HEK293T (cell line): ENCODE measurements around the gene ANO1.

Experiments
- CTCF ChIA-PET: fragments of 350-600 bp; formaldehyde crosslinking; extraction: SDS; loops from one replicate; lab custom pipeline; 2021; ENCODE audit warnings: antibody characterized with exemption, inconsistent platforms; lab: Yijun Ruan, JAX
- POLR2A ChIA-PET: fragments of 350-600 bp; formaldehyde crosslinking; extraction: SDS; loops from one replicate; lab custom pipeline; 2020; ENCODE audit warnings: antibody characterized with exemption, inconsistent platforms; lab: Yijun Ruan, JAX
- DNase-seq: peaks from one replicate; pipeline ENCODE4 v3.0.0; 2012; ENCODE audit warnings: mixed read lengths; ENCODE audit errors: extremely low spot score
- ARNT ChIP-seq: fragments of 450-650 bp; IDR thresholded peaks from 2 replicates; pipeline ENCODE4 v1.6.1; 2017; ENCODE audit warnings: mild to moderate bottlenecking
- BHLHE40 ChIP-seq: fragments of 450-650 bp; IDR thresholded peaks from 2 replicates; pipeline ENCODE4 v1.6.1; 2016; ENCODE audit warnings: mild to moderate bottlenecking, moderate library complexity, borderline replicate concordance
- CTBP1 ChIP-seq: fragments of 450-650 bp; IDR thresholded peaks from 2 replicates; pipeline ENCODE4 v1.6.1; 2016; ENCODE audit warnings: borderline replicate concordance
- ELF4 ChIP-seq: fragments of 450-650 bp; IDR thresholded peaks from 2 replicates; pipeline ENCODE4 v1.6.1; 2017; ENCODE audit warnings: antibody characterized with exemption
- FOXA1 ChIP-seq: fragments of 450-650 bp; IDR thresholded peaks from 2 replicates; pipeline ENCODE4 v1.6.1; 2016; ENCODE audit warnings: mild to moderate bottlenecking
- FOXK2 ChIP-seq: fragments of 450-650 bp; IDR thresholded peaks from 2 replicates; pipeline ENCODE4 v1.6.1; 2016; ENCODE audit warnings: mild to moderate bottlenecking
- FOXM1 ChIP-seq: fragments of 450-650 bp; IDR thresholded peaks from 2 replicates; pipeline ENCODE4 v1.6.1; 2017; ENCODE audit warnings: mild to moderate bottlenecking, borderline replicate concordance
- HDGF ChIP-seq: fragments of 450-650 bp; IDR thresholded peaks from 2 replicates; pipeline ENCODE4 v1.6.1; 2017; ENCODE audit warnings: antibody characterized with exemption, borderline replicate concordance
- L3MBTL2 ChIP-seq: fragments of 450-650 bp; conservative IDR thresholded peaks from 2 replicates; pipeline ENCODE4 v1.6.1; 2016; ENCODE audit warnings: mild to moderate bottlenecking
- LEF1 ChIP-seq: fragments of 450-650 bp; IDR thresholded peaks from 2 replicates; pipeline ENCODE4 v1.6.1; 2017; ENCODE audit warnings: mild to moderate bottlenecking, borderline replicate concordance
- NFRKB ChIP-seq: fragments of 450-650 bp; IDR thresholded peaks from 2 replicates; pipeline ENCODE4 v1.6.1; 2016; ENCODE audit warnings: mild to moderate bottlenecking, moderate library complexity
- PKNOX1 ChIP-seq: fragments of 450-650 bp; IDR thresholded peaks from 2 replicates; pipeline ENCODE4 v1.6.1; 2016
- SP1 ChIP-seq: fragments of 450-650 bp; IDR thresholded peaks from 2 replicates; pipeline ENCODE4 v1.6.1; 2017
- SUZ12 ChIP-seq: fragments of 450-650 bp; IDR thresholded peaks from 2 replicates; pipeline ENCODE4 v1.6.1; 2016; ENCODE audit warnings: mild to moderate bottlenecking
- TARDBP ChIP-seq: fragments of 450-650 bp; IDR thresholded peaks from 2 replicates; pipeline ENCODE4 v1.6.1; 2016
- ZNF384 ChIP-seq: fragments of 450-650 bp; IDR thresholded peaks from 2 replicates; pipeline ENCODE4 v1.6.1; 2016

The ANO1 gene

GRCh38 chr11:70079691-70080090 lies 1.6 kb downstream of the ANO1 start:
- no peak for DNase-seq
- no peak for TF ChIP-seq PKNOX1
- TF ChIP-seq SP1 = no peak
- no peak for TF ChIP-seq ELF4
- no peak for TF ChIP-seq ARNT
- no peak for TF ChIP-seq CTBP1
- no peak for TF ChIP-seq FOXM1
- no peak for TF ChIP-seq HDGF
- no peak for TF ChIP-seq SUZ12
- ChIA-PET CTCF (interaction anchor here (0.6 kb wide), 1 partner anchor 172 kb away, joined by 3 read pairs; no protein-coding TSS in a partner anchor), POLR2A (no interaction called here)

- TF ChIP-seq TARDBP (no peak), PKNOX1 (no peak), BHLHE40 (no peak), FOXA1 (no peak), SUZ12 (no peak), FOXK2 (no peak), ARNT (no peak), HDGF (no peak), SP1 (no peak), ELF4 (no peak), LEF1 (no peak)
- DNase-seq = no peak
- ChIA-PET POLR2A (no interaction called here), CTCF (no interaction called here)
Observed at GRCh38 chr11:70080763-70081162, 2.6 kb downstream of the ANO1 start.

GRCh38 chr11:70082829-70083228 lies 4.7 kb downstream of the ANO1 start:
- no peak for DNase-seq
- TF ChIP-seq ZNF384 (no peak), ARNT (no peak), L3MBTL2 (no peak), TARDBP (no peak), FOXK2 (no peak), CTBP1 (no peak), LEF1 (no peak), FOXM1 (no peak), FOXA1 (no peak), BHLHE40 (no peak), SUZ12 (no peak), PKNOX1 (no peak), HDGF (no peak), ELF4 (no peak), SP1 (no peak)
- ChIA-PET CTCF (no interaction called here), POLR2A (no interaction called here)

GRCh38 chr11:70084046-70084984 lies 6.2 kb downstream of the ANO1 start:
- TF ChIP-seq HDGF (no peak), FOXA1 (no peak), CTBP1 (no peak), ELF4 (no peak), PKNOX1 (no peak), L3MBTL2 (no peak), FOXK2 (no peak), SP1 (no peak), ARNT (no peak), LEF1 (no peak), SUZ12 (no peak), TARDBP (no peak), NFRKB (no peak), ZNF384 (no peak), BHLHE40 (no peak)
- POLR2A ChIA-PET = no interaction called here
- DNase-seq = no peak
- CTCF ChIA-PET = no interaction called here

- ChIA-PET POLR2A (no interaction called here), CTCF (no interaction called here)
- no peak for DNase-seq
- no peak for TF ChIP-seq PKNOX1
- no peak for TF ChIP-seq FOXK2
- TF ChIP-seq BHLHE40 = no peak
- TF ChIP-seq L3MBTL2 = no peak
- no peak for TF ChIP-seq ZNF384
- no peak for TF ChIP-seq NFRKB
- no peak for TF ChIP-seq LEF1
- TF ChIP-seq ARNT = no peak
- no peak for TF ChIP-seq SUZ12
- no peak for TF ChIP-seq TARDBP
- no peak for TF ChIP-seq SP1
- no peak for TF ChIP-seq FOXA1
- no peak for TF ChIP-seq FOXM1
- TF ChIP-seq HDGF = no peak
- no peak for TF ChIP-seq ELF4
- TF ChIP-seq CTBP1 = no peak
Observed at GRCh38 chr11:70085815-70086769, 8.0 kb downstream of the ANO1 start.
